Erythroblast (primary cell): Measurements from ENCODE around the gene PTPN7.
"Not testable (repeated sequence)": the region's sequence is repeated elsewhere in the genome, so short reads cannot be mapped to it uniquely, and the experiment has no call there.

Experiments
- DNase-seq, 2 experiments: peaks; one replicate each; lab custom pipeline; 2025; lab: John Stamatoyannopoulos, UW
- GATA1 ChIP-seq: IDR thresholded peaks from 2 replicates; pipeline ENCODE4 v1.6.1; 2011; ENCODE audit warnings: low read depth, mild to moderate bottlenecking, control low read depth, low read length, moderate library complexity
- POLR2A ChIP-seq: IDR thresholded peaks from 2 replicates; pipeline ENCODE4 v1.6.1; 2011; ENCODE audit warnings: mild to moderate bottlenecking, low read length

PTPN7 gene

DNA sequence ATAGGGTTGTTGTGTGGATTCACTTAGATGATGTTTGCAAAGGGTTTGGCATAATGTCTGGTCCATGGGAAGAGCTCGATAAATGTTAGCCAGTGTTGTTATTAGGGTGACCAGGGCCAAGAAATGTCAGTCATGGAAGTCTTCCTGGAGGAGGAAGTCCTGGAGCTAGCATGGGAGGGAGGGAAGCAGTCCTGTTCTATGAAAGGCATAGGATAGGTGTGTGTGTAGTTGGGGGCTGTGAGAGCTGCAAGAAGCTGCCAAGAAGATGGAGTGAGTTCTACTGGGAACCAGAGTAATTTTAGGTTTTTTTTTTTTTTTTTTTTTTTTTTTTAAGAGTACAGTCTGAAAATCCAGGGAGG, 37.9 kb upstream of the PTPN7 start:
- DNase-seq = no peak
- no peak for TF ChIP-seq POLR2A
- TF ChIP-seq GATA1 = no peak

DNA sequence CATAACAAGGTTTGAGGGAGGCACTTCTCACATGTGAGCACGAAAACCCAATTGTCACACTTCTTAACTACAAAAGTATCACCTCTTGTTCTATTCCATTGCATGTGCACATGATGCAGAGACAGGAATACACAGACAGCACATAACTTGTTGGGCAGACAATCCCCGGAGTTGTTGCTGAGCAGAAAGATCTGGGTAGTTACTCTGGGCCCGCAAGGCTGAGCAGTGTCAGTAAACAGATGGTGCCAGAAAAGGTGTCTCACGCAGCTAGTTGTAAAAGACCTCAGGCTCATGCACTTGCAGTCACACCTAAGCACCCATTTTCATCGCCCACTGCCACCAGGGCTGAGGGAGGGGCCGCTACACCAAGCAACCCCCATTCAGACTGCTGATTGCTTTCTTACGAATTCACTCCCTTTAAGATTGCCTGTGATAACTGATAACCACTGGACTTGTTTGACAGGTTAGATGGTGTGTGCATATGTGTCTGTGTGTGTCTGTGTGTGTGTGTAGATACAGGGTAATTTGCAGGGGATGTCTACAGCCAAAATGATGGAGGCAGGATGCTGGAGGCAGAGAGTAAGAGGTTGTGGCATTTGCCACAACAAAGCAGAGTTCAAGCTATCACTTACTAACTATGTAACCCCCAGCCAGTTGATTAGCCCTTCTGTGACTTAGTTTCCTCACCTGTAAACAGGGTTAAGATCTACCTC, 37.4 kb upstream of the PTPN7 start:
- TF ChIP-seq GATA1 (no peak), POLR2A (no peak)
- no peak for DNase-seq

DNA sequence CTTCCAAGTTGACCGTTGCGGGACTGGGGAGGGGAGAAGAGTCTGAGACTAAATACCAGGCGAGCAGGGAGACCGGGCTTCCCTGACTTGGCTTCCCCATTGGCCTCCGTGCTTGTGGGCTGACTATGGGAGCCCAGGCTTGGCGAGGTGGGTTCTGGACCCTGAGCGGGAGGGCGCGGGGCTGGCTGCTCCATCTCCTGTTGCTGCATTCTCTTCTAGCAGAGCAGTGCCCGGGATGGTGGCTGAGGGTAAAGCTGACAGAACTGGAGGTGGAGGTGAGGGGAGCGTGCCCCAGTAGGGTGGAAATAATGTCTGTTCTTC, 33.9 kb upstream of the PTPN7 start:
- no peak for DNase-seq
- TF ChIP-seq GATA1 (no peak), POLR2A (no peak)

DNA sequence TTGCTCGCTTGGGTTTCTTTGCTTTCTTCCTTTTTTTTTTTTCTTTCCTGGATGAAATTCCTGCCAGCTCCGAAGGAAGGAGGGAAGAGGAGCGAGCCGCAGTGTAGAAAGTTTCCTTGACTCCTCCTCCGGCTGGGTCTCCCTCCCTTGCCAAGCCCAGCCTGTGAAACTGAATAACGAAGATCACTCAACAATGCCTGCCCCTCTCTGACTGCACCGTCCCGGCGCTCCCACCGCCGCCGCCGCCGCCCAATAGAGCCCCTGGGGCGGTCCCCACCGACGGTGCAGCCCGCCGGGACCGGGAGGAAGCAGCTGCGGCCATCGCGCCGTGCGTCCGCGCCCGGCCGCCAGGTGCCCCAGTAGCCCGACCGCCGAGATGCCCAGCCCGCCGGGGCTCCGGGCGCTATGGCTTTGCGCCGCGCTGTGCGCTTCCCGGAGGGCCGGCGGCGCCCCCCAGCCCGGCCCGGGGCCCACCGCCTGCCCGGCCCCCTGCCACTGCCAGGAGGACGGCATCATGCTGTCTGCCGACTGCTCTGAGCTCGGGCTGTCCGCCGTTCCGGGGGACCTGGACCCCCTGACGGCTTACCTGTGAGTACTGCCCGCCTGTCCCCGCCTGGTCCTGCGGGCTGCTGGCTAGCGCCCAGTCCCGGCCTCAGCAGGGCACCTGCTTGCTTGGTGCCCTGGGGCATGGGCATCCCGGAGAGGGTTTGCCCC, 33.4 kb upstream of the PTPN7 start, which contains the start of gene LGR6:
LGR6 (plus strand) TSS at position 186 of the 714 bp plus-strand sequence; CDS start at position 377, 191 bp downstream.
- no peak for DNase-seq
- no peak for TF ChIP-seq POLR2A
- no peak for TF ChIP-seq GATA1

DNA sequence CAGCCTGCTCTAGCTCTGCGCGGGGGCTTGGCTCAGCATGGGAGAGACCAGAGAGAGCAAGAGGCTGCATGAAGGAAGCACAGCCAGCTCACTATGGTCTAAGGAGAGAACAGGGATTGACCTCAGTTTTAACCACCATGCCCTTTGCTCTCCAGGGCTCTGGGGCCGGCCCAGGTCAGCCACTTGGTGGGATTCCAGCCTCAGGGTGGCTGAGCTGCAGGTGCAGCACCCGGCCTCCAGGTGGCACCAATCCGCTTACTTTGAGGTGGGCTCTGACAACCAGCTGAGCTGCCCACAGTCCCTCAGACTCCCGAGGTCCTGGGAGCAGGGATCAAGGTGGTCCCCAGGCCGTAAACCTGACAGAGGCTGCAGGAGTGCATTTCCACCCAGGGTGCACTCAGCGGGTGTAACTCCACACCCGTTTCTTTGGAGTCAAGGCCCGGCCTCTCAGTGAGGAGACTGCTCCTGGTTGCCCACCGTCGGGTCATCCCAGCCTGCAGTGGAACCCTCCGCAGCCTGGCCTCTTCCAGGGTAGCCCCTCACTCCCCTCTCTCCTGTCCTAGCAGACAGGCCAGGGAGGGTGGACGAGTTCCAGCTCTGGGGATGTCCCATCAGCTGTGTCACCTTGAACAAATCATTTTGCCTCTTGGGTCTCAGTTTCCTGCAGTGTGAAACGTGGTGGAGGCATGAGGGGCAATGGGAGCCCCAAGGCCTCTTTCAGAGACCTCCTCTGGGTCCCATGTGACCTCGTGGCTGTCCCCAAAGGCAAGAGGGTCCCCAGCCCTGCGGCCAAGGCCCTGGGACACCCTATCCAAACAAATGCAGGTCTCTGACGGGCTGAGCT, 32.6 kb upstream of the PTPN7 start:
- peak; percentile 46 to 62 for DNase-seq
- TF ChIP-seq GATA1 (no peak), POLR2A (no peak)

DNA sequence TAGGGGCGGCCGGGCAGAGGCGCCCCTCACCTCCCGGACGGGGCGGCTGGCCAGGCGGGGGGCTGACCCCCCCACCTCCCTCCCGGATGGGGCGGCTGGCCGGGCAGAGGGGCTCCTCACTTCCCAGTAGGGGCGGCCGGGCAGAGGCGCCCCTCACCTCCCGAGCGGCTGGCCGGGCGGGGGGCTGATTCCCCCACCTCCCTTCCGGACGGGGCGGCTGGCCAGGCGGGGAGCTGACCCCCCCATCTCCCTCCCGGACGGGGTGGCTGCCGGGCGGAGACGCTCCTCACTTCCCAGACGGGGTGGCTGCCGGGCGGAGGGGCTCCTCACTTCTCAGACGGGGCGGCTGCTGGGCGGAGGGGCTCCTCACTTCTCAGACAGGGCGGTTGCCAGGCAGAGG, 31.0 kb upstream of the PTPN7 start:
- not testable (repeated sequence) for DNase-seq

DNA sequence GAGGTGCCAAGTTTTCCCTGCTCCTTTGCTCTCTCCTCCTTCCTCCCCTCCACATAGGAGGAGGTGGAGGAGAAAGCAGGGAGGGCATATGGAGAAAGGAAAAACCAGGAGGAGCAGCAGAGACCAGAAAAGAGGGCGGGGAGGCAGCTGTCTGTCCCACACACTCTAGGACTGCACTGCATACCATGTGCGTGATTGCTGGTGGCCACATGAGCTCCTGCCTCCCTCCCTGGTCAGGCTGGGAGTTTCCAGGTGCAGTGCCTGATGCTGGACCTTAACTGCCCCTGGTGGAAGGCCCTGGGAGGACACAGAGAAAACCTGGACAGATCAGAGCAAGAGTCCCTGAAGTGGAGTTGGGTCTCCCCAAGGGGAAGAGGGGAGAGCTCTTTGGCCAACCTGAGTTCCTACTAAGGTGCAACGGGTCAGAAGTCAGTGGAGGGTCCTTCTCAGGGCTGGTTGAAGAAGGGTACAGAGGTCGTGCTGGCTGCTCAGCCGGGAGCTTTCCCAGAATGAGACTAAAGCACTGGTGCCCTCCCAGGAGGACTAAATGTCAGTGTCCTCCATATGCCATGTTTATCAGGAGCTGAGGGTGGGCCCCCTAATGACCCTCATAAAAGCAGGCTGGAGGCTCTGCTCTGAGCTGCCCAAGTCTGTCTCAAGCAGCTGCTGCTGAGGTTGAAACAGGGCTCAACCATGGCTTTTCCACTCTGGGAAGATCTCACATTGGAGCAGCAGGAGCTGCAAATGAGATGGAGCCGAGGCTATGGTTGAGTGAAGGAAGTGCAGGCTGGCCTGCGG, 29.7 kb upstream of the PTPN7 start:
- no peak for TF ChIP-seq GATA1
- TF ChIP-seq POLR2A = no peak
- no peak for DNase-seq

DNA sequence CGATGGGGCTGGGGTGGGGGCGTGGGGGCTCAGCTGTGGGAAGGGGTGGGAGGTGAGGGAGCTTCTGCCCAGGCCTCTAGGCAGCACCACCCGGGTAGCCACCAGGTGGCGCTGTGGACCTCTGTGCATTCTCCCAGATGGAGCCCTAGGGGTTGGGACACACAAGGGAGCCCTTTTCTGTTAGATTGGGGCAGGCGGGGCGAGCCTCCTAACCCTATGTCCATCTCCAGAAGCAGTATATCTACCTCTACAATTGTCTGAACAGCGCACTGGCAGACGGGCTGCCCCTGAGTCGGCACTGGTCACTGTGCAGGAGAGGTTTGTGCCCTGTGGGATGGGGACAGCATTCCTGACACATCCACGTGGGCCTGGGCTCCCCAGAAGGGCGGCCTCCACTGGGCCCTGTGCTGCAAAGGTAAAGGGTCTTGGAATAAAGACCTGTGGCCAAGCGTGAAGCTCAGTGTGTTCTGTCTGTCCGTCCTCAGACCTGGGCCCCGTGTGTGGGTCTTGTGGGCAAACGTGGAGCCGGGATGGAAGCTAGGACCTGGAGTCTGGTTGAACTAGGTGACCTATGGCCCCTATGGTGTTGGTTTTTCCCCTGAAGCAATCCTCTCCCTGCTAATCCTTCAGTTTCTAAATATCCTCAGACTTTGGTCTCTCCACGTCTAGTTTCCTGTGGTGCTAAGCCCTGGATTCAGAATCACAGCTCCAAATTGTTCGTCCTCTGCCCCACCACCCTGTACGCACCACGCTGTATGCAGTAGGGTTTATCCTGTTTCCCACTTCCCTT, 28.8 kb upstream of the PTPN7 start:
- DNase-seq = peak; percentile 62 to 82
- TF ChIP-seq GATA1 (no peak), POLR2A (no peak)

DNA sequence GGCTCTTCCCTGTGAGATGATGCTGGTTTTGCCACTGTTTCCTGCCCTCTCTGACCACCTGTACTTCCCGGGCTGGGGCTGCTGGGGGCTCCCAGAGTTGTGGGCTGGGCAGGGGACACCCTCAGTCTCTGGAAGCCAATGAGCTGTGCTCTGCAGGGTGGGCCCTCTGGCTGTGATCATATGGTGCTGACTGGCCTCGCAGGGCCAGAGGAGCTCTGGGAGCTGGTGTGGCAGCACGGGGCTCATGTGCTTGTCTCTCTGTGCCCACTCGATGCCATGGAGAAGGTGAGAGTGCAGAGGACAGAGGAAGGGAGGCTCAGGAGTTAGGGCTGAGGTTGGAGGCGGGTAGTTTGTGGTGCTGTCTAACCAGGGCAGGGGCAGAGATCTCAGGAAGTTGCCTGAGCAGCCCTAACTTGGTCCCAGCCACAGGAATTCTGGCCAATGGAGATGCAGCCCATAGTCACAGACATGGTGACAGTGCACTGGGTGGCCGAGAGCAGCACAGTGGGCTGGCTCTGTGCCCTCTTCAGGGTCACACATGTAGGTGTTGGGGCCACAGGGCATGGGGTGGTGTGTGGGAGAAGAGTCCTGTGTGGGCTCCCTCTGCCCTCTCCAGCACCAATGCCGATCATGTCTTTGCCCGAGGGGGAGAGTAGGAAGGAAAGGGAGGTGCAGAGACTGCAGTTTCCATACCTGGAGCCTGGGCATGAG, 27.4 kb upstream of the PTPN7 start:
- DNase-seq = no peak
- no peak for TF ChIP-seq GATA1
- no peak for TF ChIP-seq POLR2A

DNA sequence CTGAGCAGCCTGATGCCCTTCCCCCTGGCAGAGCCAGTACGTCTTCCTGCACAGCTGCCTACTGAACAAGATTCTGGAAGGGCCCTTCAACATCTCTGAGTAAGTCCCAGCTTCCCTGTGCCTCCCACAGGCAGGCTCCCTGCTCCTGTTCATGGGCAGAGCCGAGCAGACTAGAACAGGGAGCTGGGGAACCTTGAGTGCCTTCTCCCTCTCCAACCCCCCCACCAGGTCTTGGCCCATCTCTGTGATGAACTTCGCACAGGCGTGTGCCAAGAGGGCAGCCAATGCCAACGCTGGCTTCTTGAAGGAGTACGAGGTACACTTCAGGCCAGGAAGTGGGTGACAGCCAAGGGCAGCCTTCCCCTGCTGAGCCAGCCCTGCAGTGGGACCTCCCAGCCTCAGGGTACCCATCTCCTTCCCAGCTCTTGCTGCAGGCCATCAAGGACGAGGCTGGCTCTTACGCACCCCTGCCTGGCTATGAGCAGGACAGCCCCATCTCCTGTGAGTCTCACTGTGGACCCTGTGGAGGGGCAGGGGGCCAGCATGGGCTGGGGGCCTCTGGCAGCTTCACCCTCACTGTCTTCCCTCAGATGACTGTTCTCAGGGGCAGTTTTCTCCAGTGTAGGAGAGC, 26.8 kb upstream of the PTPN7 start:
- TF ChIP-seq GATA1 (no peak), POLR2A (no peak)
- no peak for DNase-seq

DNA sequence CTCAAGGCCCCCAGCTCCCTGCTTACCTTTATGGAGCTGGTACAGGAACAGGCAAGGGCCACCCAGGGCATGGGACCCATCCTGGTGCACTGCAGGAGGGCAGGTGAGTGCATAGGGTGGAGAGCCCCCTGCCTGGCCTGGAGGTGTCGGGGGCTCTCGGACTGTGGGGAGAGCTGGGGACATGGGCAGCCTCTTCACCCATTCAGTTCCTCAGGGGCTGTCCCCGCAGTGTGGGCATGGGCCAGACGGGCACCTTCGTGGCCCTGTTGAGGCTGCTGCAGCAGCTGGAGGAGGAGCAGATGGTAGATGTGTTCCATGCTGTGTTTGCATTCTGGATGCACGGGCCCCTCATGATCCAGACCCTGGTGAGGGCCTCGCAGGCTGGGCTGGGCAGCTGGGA, 25.9 kb upstream of the PTPN7 start:
- no peak for DNase-seq
- no peak for TF ChIP-seq POLR2A
- no peak for TF ChIP-seq GATA1

DNA sequence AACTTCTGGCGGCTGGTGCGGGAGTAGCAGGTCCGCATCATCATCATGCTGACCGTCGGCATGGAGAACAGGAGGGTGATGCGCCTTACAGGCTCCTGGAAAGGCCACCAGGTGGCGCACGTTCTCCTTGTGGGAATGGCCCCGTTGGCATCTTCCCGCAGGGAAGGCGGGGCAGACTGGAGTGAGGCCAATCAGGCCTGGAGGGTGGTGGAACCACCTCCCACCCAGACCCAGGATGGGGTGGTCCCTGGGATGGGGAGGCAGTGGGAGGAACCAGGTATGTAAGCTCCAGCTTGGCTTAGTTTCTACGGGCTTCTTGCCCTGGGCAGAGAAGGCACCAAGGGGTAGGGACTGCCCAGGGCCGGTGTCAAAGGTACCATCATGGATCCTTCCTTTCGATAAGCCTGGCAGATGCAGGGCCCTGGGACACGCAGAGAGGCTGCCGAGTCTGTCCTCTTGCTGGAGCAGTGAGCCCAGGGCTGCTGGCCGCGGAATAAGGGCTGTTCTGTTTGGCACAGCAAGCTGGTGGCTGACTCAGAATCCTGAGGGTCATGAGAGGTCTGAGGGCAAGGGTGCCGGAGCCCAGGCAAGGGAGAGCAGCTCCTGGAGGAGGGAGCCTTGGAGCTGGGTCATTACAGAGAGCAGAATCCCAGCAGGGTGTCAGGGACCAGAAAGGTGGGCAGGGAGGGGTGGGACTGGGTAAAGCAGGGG, 24.5 kb upstream of the PTPN7 start:
- TF ChIP-seq GATA1 (no peak), POLR2A (no peak)
- peak; percentile 69 to 79 for DNase-seq
